ENCODE data around the gene MRPL39.

MRPL39 gene

DNA sequence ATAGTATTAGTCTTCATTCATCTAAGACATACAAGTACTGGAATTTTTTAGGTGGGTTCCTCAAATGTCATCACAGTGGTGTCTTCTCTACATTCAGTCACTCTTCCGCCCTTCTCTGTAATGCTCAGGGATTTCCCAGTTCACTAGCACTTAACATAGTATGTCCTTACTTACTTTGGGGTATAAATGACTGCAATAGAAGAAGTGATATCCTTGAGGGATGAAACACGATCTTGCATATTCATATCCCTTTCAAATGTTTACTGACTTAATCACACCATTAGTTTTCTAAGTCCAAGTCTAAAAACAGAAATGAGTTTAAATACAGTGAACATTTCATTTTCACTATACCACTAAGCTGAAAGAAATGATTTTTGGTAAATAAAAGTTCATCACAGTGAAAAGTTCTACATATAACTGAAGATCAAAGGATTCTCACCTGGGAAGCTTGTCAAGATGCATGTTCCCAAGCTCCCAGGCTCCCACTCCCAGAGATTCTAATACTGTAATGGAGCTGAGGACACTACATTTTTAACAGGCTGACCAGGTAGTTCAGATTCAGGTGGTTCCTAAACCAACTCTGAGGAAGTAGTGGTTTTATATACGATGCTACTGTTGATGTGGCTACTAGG is 29.7 kb downstream of the MRPL39 start:
- peaks cover 4% of the 10 kb centered on the region for H3K9me3 Mint-ChIP-seq

DNA sequence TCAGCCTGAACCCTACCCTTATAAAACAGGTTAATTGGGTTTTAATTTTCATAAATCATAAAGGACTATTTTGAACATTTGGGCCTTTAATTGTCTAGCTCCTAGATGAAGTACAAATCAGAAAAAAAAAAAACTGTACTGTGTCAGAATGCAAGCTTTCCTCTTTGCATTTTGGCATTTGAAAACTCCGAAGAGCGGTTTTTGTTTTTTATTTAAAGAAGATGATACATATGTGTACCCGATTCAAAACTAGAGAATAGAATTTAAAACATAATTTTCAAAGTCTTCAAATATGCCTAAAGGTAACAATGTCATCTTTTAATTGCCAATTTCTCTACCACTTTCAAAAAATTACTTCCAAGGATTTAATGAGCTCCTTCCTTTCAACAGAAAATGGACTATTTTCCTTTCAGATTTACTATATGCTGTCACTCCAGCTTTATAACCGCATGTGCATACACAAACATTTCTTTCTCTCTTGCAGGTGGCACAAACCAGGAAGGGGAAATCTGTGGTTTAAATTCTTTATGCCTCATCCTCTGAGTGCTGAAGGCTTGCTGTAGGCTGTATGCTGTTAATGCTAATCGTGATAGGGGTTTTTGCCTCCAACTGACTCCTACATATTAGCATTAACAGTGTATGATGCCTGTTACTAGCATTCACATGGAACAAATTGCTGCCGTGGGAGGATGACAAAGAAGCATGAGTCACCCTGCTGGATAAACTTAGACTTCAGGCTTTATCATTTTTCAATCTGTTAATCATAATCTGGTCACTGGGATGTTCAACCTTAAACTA is 33.7 kb downstream of the MRPL39 start:
- no peak for DNase-seq
- no peaks in the 10 kb centered on the region for H3K27me3 Mint-ChIP-seq (ENCODE audit: low read depth, poor library complexity)
- H3K27ac Mint-ChIP-seq = no peak overlapping the region
- no peaks in the 10 kb centered on the region for H3K9me3 Mint-ChIP-seq
- H3K4me3 Mint-ChIP-seq = no peak overlapping the region
- peaks cover 10% of the 10 kb centered on the region for H3K4me1 Mint-ChIP-seq
- peaks cover 23% of the 10 kb centered on the region for H3K36me3 Mint-ChIP-seq (ENCODE audit: low read depth)
- TF ChIP-seq, protein P1, sequence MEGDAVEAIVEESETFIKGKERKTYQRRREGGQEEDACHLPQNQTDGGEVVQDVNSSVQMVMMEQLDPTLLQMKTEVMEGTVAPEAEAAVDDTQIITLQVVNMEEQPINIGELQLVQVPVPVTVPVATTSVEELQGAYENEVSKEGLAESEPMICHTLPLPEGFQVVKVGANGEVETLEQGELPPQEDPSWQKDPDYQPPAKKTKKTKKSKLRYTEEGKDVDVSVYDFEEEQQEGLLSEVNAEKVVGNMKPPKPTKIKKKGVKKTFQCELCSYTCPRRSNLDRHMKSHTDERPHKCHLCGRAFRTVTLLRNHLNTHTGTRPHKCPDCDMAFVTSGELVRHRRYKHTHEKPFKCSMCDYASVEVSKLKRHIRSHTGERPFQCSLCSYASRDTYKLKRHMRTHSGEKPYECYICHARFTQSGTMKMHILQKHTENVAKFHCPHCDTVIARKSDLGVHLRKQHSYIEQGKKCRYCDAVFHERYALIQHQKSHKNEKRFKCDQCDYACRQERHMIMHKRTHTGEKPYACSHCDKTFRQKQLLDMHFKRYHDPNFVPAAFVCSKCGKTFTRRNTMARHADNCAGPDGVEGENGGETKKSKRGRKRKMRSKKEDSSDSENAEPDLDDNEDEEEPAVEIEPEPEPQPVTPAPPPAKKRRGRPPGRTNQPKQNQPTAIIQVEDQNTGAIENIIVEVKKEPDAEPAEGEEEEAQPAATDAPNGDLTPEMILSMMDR (IDR thresholded peaks at IDR 0.05) = no peak

More for the DNA sequence above, 29.7 kb downstream of the MRPL39 start:
- DNase-seq = no peak
- no peaks in the 10 kb centered on the region for H3K27me3 Mint-ChIP-seq (ENCODE audit: low read depth, poor library complexity)
- H3K27ac Mint-ChIP-seq = no peak overlapping the region
- H3K4me1 Mint-ChIP-seq = peaks cover 6% of the 10 kb centered on the region
- peaks cover 47% of the 10 kb centered on the region for H3K36me3 Mint-ChIP-seq (ENCODE audit: low read depth)
- TF ChIP-seq, protein P1 (IDR thresholded peaks at IDR 0.05) = no peak
- no peak overlapping the region for H3K4me3 Mint-ChIP-seq

DNA sequence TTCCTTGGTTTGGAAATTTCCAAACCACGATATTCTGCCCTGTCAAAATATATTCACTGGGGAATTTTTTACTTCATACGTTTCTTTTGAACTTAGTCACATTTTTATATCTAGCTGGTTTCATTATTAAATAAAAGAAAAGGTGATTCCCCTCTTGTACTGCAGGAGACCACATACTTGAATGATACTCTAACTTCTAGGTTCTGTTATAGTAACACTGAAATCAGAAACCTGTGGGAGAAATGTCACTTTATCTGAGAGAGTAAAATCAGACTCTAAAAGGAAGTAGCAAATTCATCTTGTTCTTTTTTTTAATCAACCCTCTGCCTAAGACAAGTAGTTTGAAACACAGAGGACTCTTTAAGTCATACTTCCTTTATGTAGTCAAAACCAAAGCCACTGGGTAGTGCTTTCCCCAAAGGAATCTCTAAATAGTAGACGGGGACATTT is 34.4 kb downstream of the MRPL39 start:
- peaks cover 17% of the 10 kb centered on the region for H3K4me1 Mint-ChIP-seq
- H3K36me3 Mint-ChIP-seq (ENCODE audit: low read depth) = peaks cover 17% of the 10 kb centered on the region
- TF ChIP-seq, protein P1 (IDR thresholded peaks at IDR 0.05) = no peak
- no peak overlapping the region for H3K4me3 Mint-ChIP-seq
- H3K27me3 Mint-ChIP-seq (ENCODE audit: low read depth, poor library complexity) = no peaks in the 10 kb centered on the region
- no peak for DNase-seq
- H3K27ac Mint-ChIP-seq = no peak overlapping the region
- no peaks in the 10 kb centered on the region for H3K9me3 Mint-ChIP-seq

DNA sequence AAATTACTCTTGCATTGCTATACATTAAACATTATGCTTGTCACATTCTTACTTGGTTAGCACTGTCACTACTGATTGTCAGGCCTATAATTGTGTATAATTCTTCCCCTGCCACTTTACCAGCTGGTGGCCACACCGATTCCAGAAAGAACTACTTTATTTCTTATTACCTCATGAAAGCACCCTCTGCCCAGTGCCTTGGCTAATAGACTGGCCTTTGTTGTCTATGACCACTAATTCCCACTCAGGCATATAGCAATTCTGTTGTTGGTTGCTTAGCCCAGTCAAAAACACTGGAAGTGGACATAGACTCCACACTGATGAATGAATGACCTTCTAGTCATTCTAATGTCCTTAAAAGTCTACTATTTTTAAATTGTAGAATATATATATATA is 35.6 kb downstream of the MRPL39 start:
- no peaks in the 10 kb centered on the region for H3K27me3 Mint-ChIP-seq (ENCODE audit: low read depth, poor library complexity)
- no peak overlapping the region for H3K4me3 Mint-ChIP-seq
- H3K9me3 Mint-ChIP-seq = no peaks in the 10 kb centered on the region
- TF ChIP-seq, protein P1 (IDR thresholded peaks at IDR 0.05) = no peak
- H3K36me3 Mint-ChIP-seq (ENCODE audit: low read depth) = peaks cover 18% of the 10 kb centered on the region
- no peak for DNase-seq
- H3K27ac Mint-ChIP-seq = no peak overlapping the region
- peaks cover 20% of the 10 kb centered on the region for H3K4me1 Mint-ChIP-seq

DNA sequence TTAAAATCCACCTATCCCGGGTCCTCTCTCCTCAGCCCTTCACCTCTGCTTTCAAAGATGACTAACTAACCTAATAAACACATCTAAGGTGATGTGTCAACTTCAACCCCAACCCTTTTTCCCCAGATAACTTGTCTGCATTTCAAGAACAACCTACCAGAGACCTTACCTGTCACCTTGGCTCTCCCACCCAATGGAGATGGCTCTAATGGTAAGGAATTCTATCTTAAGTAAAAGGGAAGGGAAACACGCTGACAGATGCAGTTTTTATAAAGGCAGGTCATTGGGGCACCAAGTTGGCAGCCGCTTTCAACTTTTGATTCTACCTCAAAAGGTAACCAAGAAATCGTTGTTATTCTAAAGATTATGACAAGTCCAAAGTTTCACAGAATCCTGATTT is 37.6 kb downstream of the MRPL39 start:
- H3K36me3 Mint-ChIP-seq (ENCODE audit: low read depth) = peaks cover 18% of the 10 kb centered on the region
- H3K4me3 Mint-ChIP-seq = no peak overlapping the region
- H3K4me1 Mint-ChIP-seq = peaks cover 20% of the 10 kb centered on the region
- peak overlapping the region; percentile 40 for H3K27ac Mint-ChIP-seq
- DNase-seq = no peak
- TF ChIP-seq, protein P1 (IDR thresholded peaks at IDR 0.05) = no peak
- H3K27me3 Mint-ChIP-seq (ENCODE audit: low read depth, poor library complexity) = no peaks in the 10 kb centered on the region
- H3K9me3 Mint-ChIP-seq = no peaks in the 10 kb centered on the region

Data from nephron progenitor cell (in vitro differentiated cells).